ENCODE measurements around the gene SART1.

DNA sequence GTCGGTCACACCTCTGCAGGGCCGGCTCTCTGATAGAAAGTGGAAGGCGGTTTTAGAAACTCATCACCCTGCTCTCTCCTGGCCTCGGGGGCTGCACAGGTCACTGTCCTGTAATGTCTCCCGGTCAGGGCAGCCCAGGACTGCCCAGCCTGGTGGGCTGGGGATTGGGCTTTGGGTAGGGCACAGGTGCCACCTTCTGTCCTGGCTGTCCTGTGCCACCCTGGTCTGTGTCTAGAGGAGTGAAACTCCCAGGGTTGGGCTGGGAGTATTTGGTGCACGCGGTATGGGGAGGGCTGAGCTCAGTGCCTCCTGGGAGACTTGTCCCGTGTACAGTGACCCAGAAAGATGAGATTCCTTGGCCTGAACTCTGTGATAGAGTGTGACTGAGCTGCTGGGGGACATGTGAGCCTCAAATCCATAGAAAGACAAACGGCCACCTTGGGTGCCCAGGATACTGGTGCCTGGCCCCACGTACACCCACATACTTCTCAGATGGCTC is 17.8 kb downstream of the SART1 start:
- TF ChIP-seq, protein P1, sequence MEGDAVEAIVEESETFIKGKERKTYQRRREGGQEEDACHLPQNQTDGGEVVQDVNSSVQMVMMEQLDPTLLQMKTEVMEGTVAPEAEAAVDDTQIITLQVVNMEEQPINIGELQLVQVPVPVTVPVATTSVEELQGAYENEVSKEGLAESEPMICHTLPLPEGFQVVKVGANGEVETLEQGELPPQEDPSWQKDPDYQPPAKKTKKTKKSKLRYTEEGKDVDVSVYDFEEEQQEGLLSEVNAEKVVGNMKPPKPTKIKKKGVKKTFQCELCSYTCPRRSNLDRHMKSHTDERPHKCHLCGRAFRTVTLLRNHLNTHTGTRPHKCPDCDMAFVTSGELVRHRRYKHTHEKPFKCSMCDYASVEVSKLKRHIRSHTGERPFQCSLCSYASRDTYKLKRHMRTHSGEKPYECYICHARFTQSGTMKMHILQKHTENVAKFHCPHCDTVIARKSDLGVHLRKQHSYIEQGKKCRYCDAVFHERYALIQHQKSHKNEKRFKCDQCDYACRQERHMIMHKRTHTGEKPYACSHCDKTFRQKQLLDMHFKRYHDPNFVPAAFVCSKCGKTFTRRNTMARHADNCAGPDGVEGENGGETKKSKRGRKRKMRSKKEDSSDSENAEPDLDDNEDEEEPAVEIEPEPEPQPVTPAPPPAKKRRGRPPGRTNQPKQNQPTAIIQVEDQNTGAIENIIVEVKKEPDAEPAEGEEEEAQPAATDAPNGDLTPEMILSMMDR (IDR thresholded peaks at IDR 0.05; ENCODE audit: insufficient read depth, low read length, poor library complexity, severe bottlenecking), result no peak
- TF ChIP-seq EZH2phosphoT487 (conservative IDR thresholded peaks at IDR 0.05; ENCODE audit: low read length), result no peak
